ENCODE results near the gene SLC17A9. TPM values are rescaled to one million over a fixed set of nuclear protein-coding genes. Genes with fewer than 3 reads are reported as not detected.

The SLC17A9 gene
- total RNA-seq, 1 donor from 2014 or later = 15.2 TPM

- Histone ChIP-seq H3K36me3 (no peaks in the 10 kb centered on the region), H3K27me3 (peaks cover 94% of the 10 kb centered on the region), H3K9me3 (no peaks in the 10 kb centered on the region), H3K4me3 (no peak overlapping the region), H3K4me1 (peaks cover 3% of the 10 kb centered on the region), H3K27ac (no peak overlapping the region)
- ATAC-seq = no peak
- no peak for DNase-seq
- TF ChIP-seq CTCF (IDR thresholded peaks at IDR 0.05) = no peak
- intact Hi-C loops (cut with DNase I) = no loop called here
Measured at GRCh38 chr20:62978561-62978943, 26.0 kb downstream of the SLC17A9 start.

GRCh38 chr20:62979310-62979709, 26.8 kb downstream of the SLC17A9 start:
- intact Hi-C loops (cut with DNase I) = no loop called here
- Histone ChIP-seq H3K4me1 (peaks cover 3% of the 10 kb centered on the region), H3K27ac (no peak overlapping the region), H3K36me3 (no peaks in the 10 kb centered on the region), H3K9me3 (no peaks in the 10 kb centered on the region), H3K4me3 (no peak overlapping the region), H3K27me3 (peaks cover 90% of the 10 kb centered on the region)
- TF ChIP-seq CTCF (IDR thresholded peaks at IDR 0.05) = no peak
- ATAC-seq = no peak
- DNase-seq = no peak

- intact Hi-C loops (cut with DNase I) = no loop called here
- Histone ChIP-seq H3K27ac (no peak overlapping the region), H3K4me3 (no peak overlapping the region), H3K27me3 (peaks cover 90% of the 10 kb centered on the region), H3K9me3 (no peaks in the 10 kb centered on the region), H3K4me1 (peaks cover 3% of the 10 kb centered on the region), H3K36me3 (no peaks in the 10 kb centered on the region)
- DNase-seq (no peak), ATAC-seq (no peak)
- TF ChIP-seq CTCF (IDR thresholded peaks at IDR 0.05) = no peak
Measured at GRCh38 chr20:62979876-62980373, 27.4 kb downstream of the SLC17A9 start.

GRCh38 chr20:62980380-62980960, 28.0 kb downstream of the SLC17A9 start:
- Histone ChIP-seq H3K4me1 (peaks cover 3% of the 10 kb centered on the region), H3K27ac (no peak overlapping the region), H3K4me3 (no peak overlapping the region), H3K27me3 (peaks cover 90% of the 10 kb centered on the region), H3K9me3 (no peaks in the 10 kb centered on the region), H3K36me3 (no peaks in the 10 kb centered on the region)
- DNase-seq = no peak
- intact Hi-C loops (cut with DNase I) = no loop called here
- no peak for TF ChIP-seq CTCF (IDR thresholded peaks at IDR 0.05)
- ATAC-seq = no peak

- Histone ChIP-seq H3K4me3 (no peak overlapping the region), H3K27me3 (peaks cover 90% of the 10 kb centered on the region), H3K4me1 (peaks cover 3% of the 10 kb centered on the region), H3K36me3 (no peaks in the 10 kb centered on the region), H3K27ac (no peak overlapping the region), H3K9me3 (no peaks in the 10 kb centered on the region)
- DNase-seq = no peak
- intact Hi-C loops (cut with DNase I) = no loop called here
- ATAC-seq = no peak
- TF ChIP-seq CTCF (IDR thresholded peaks at IDR 0.05) = no peak
Measured at GRCh38 chr20:62980970-62981369, 28.5 kb downstream of the SLC17A9 start.

Data from upper lobe of right lung (tissue), 1 donor.